Amniotic stem cell (primary cell): ENCODE measurements around the gene GIMAP2.
"Not testable (repeated sequence)": the region's sequence is repeated elsewhere in the genome, so short reads cannot be mapped to it uniquely, and the experiment has no call there.

ENCODE experiments used
- DNase-seq: peaks from one replicate; lab custom pipeline; 2025; lab: John Stamatoyannopoulos, UW

Gene GIMAP2

GRCh38 chr7:150676854-150677253, 8.7 kb upstream of the GIMAP2 start:
- not testable (repeated sequence) for DNase-seq

GRCh38 chr7:150678601-150679000, 6.9 kb upstream of the GIMAP2 start:
- DNase-seq: not testable (repeated sequence)

GRCh38 chr7:150680364-150680763, 5.1 kb upstream of the GIMAP2 start:
- DNase-seq: not testable (repeated sequence)

GRCh38 chr7:150686030-150686631, 625 bp downstream of the GIMAP2 start:
- DNase-seq: no peak

GRCh38 chr7:150688630-150689029, 3.1 kb downstream of the GIMAP2 start:
- no peak for DNase-seq

- no peak for DNase-seq
Measured at GRCh38 chr7:150695654-150696053, 10.1 kb downstream of the GIMAP2 start.

- no peak for DNase-seq
Measured at GRCh38 chr7:150703209-150703608, 17.7 kb downstream of the GIMAP2 start.

GRCh38 chr7:150715293-150715692, 29.8 kb downstream of the GIMAP2 start:
- DNase-seq: no peak

GRCh38 chr7:150715738-150716137, 30.2 kb downstream of the GIMAP2 start:
- no peak for DNase-seq

GRCh38 chr7:150716368-150716767, 30.9 kb downstream of the GIMAP2 start, which contains the start of gene GIMAP1:
Gene GIMAP1 (plus strand): TSS chr7:150716613. CDS start chr7:150719048, 2,435 bp downstream.
- no peak for DNase-seq

GRCh38 chr7:150716939-150717338, 31.4 kb downstream of the GIMAP2 start:
- no peak for DNase-seq

- DNase-seq: no peak
Measured at GRCh38 chr7:150717814-150718420, 32.4 kb downstream of the GIMAP2 start.

GRCh38 chr7:150719436-150719835, 33.9 kb downstream of the GIMAP2 start:
- no peak for DNase-seq

GRCh38 chr7:150719960-150720891, 34.7 kb downstream of the GIMAP2 start:
- no peak for DNase-seq

GRCh38 chr7:150721970-150722373, 36.5 kb downstream of the GIMAP2 start:
- no peak for DNase-seq

GRCh38 chr7:150722431-150722931, 37.0 kb downstream of the GIMAP2 start:
- DNase-seq: no peak

- DNase-seq: no peak
Measured at GRCh38 chr7:150723467-150723866, 38.0 kb downstream of the GIMAP2 start.

- DNase-seq: no peak
Measured at GRCh38 chr7:150727381-150727780, 41.9 kb downstream of the GIMAP2 start.

GRCh38 chr7:150728011-150728410, 42.5 kb downstream of the GIMAP2 start:
- DNase-seq: no peak

GRCh38 chr7:150728609-150729008, 43.1 kb downstream of the GIMAP2 start:
- DNase-seq: no peak

GRCh38 chr7:150731916-150732315, 46.4 kb downstream of the GIMAP2 start:
- DNase-seq: no peak

GRCh38 chr7:150732786-150733481, 47.4 kb downstream of the GIMAP2 start:
- DNase-seq: no peak
